NCI-H187 treated with DMSO at 0.1 percent for 48 hours (cell line): ENCODE measurements around the gene BMERB1.
"Not testable (repeated sequence)": the region's sequence is repeated elsewhere in the genome, so short reads cannot be mapped to it uniquely, and the experiment has no call there.

Source experiments
- DNase-seq: peaks from one replicate; lab custom pipeline; 2025; lab: John Stamatoyannopoulos, UW

BMERB1 gene

DNA sequence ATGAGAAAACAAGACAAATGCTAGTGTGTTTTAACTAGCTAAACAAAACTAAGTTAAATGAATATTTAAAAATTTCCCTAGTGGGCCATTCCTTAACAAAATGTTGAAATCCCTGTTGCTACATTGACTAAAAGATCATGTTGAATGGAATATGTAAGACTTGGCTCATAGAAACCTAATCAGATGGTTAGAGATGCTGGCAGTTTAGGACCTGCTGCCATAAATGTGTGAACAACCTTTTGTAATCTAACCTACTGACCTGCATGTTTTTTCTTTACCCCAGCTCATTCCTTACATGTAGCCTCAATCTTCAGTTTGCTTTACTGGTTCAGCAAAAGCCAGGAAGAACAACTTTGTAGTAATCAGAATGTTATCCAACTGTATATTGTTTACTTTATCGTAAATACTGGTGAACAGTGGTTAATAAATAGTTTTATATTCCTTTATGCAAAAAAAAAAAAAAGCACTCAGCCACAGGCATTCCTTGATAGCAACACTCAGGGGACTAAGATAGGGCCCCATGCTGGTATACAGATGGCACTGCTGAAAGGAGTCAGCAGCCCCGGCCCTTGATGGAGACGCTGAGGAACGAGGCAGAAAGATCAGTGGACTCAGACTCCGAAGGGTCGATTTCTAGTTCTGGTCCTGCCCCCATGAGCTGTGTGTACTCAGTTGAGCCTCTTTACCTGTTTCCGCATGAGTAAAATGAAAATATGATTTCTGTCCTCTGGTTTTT lies 130.4 kb downstream of the BMERB1 start:
- DNase-seq: no peak

- DNase-seq: no peak
Observed at GRCh38 chr16:15566095-15566494, 131.7 kb downstream of the BMERB1 start.

GRCh38 chr16:15567823-15568222 lies 133.4 kb downstream of the BMERB1 start:
- no peak for DNase-seq

DNA sequence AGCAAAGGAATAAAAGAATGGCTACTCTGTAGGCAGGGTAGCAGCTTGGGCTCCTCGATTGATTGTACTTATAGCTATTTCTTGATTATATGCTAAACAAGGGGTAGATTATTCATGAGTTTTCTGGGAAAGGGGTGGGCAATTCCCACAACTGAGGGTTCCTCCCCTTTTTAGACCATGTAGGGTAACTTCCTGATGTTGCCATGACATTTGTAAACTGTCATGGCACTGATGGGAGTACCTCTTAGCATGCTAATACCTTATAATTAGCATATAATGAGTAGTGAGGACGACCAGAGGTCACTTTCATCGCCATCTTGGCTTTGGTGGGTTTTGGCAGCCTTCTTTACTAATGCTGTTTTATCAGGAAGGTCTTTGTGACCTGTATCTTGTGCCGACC lies 136.3 kb downstream of the BMERB1 start:
- not testable (repeated sequence) for DNase-seq

DNA sequence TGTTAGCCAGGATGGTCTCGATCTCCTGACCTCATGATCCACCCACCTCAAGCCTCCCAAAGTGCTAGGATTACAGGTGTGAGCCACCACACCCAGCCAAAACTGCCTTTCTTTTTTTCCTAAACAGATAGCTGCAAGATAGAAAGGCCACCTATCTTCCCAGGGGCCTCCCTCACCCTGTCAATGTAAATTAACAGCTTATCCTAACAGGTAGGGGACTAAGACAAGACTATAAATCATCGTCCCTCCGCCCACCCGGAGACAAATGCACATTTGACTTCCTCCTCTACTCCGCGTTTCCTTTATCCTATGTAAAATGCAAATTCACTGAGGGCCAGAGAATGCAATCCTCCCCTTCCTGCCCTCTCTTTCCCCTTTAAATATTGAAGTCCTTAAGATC lies 137.2 kb downstream of the BMERB1 start:
- no peak for DNase-seq

DNA sequence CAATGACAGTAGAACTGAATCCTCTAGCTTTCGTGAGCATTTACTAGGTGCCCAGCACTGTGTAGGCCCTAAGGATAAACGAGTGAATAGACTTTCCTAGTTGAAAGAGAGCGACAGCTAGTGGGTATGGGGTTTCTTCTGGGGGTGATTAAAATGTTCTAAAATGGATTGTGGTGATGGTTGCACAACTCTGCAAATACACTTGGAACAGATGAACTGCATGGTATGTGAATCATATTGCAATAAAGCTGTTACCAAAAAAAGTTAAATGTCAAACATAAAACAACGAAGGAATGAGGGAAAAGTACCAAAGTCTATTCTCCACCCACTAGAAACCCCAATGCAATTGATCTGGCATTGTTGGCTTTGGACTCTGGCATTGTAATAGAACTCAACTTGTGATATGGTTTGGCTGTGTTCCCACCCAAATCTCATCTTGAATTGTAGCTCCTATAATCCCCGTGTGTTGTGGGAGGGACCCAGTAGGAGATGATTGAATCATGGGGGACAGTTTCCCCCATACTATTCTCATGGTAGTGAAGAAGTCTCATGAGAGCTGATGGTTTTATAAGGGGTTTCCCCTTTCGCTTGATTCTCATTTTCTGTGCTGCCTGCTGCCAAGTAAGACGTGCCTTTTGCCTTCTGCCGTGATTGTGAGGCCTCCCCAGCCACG lies 138.1 kb downstream of the BMERB1 start:
- DNase-seq: no peak

DNA sequence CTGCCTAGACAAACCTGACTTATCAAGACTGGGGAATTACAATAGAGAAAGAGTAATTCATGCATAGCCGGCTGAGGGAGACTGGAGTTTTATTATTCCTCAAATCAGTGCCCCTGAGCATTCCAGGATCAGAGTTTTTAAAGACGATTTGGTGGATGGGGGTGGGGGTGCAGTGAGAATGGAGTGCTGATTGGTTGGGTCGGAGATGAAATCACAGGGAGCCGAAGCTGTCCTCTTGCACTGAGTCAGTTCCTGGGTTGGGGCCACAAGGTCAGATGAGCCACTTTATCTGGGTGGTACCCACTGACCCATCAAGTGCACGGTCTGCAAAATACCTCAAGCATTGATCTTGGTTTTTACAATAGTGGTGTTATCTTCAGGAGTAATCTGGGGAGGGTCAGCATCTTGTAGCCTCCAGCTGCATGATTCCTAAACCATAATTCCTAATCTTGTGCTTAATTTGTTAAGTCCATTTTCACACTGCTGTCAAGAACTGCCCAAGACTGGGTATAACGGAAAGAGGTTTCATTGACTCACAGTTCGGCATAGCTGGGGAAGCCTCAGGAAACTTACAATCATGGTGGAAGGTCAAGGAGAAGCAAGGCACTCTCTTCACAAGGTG lies 139.0 kb downstream of the BMERB1 start:
- DNase-seq: no peak

DNA sequence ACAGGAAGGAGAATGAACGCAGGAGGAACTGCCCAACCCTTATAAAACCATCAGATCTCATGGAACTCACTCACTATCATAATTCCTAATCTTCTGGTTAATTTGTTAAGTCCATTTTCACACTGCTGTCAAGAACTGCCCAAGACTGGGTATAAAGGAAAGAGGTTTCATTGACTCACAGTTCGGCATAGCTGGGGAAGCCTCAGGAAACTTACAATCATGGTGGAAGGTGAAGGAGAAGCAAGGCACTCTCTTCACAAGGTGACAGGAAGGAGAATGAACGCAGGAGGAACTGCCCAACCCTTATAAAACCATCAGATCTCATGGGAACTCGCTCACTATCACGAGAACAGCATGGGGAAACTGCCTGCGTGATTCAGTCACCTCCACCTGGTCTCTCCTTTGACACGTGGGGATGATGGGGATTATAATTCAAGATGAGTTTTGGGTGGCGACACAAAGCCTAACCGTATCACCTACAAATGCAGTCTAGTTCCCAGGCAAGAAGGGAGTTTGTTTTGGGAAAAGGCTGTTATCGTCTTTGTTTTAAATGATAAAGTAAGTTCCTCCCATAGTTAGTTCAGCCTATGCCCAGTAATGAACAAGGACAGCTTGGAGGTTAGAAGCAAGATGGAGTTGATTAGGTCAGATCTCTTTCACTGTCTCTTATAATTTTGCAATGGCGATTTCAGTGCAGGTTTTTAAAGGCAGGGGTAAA lies 139.7 kb downstream of the BMERB1 start:
- DNase-seq: not testable (repeated sequence)

DNA sequence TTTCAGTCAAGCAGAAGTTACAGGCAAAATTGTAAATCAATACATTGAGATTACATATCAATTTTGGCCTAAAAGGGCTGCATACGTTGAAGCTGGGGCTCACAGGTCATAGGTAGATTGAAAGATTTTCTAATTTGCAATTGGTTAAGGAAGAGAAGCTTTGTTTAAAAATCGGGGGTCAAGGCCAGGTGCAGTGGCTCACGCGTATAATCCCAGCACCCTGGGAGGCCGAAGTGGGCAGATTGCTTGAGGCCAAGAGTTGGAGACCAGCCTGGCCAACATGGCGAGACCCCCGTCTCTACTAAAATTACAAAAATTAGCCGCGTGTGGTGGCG lies 140.2 kb downstream of the BMERB1 start:
- no peak for DNase-seq

GRCh38 chr16:15575293-15576049 lies 141.1 kb downstream of the BMERB1 start:
- no peak for DNase-seq

GRCh38 chr16:15576960-15577958 lies 142.9 kb downstream of the BMERB1 start:
- no peak for DNase-seq

GRCh38 chr16:15578824-15579223 lies 144.4 kb downstream of the BMERB1 start:
- DNase-seq: no peak

DNA sequence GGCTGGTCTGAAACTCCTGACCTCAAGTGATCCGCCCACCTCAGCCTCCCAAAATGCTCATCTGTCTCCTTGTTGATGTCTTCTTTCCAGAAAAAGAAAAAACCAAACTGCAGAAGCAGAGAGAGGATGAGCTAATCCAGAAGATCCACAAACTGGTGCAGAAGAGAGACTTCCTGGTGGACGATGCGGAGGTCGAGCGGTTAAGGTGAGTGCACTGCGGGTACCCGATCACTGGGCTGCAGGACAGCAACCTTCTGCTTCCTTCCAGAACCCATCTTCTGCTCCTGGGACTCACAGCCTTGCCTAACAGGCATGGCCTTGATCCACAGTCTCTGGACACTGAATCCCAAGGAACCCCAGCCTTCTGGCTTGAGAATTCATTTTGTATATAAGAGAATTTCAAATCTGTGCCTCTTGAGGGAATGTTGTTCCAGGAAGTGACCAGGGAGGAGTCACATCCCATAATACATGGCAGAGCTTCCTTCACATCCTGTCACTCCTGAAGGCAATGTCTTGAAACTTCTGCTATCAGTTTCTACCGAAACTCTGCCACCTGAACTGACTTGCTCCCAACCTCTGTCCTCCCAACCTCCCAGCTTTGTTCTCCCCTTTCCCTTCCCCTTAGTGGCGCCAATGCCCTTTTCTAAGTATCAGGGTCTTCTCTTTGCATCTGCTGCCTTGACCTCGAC lies 146.9 kb downstream of the BMERB1 start:
- DNase-seq: no peak

- DNase-seq: no peak
Observed at GRCh38 chr16:15583526-15583925, 149.1 kb downstream of the BMERB1 start.

DNA sequence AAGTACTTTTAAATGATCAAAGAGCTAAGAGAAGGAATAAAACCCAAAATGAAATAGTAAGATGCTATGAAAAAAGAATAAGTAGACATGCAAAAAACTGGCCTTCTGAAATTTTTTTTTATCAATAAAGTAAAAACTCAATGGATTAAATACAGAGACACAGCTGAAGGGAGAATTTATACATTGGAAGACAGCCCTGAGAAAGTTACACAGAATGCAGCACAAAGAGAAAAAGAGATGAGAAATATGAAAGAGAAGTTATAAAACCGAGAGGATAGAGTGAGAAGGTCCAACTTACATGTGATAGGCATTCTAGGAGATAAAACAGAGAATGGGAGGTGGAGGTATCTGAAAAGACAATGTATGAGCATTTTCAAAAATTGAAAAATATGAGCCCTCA lies 151.6 kb downstream of the BMERB1 start:
- no peak for DNase-seq

DNA sequence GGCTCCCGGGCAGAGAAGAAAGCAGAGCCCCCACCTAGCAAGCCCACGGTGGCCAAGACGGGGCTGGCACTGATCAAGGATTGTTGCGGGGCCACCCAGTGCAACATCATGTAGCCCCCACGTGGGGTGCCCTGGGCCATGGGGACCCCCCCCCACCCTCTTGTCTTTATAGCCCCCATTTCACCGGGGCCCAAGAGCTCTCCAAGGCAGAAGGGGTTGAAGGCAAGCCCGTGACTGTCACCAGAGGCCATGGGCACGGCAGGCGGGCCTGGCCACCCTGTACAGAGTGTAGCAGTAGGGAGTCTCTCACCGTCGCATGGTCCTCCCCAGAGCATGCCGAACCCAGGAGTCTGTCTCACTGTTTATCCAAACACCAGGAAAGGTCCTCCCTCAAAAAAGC lies 152.3 kb downstream of the BMERB1 start:
- DNase-seq: no peak

GRCh38 chr16:15587152-15587825 lies 152.9 kb downstream of the BMERB1 start:
- DNase-seq: no peak

DNA sequence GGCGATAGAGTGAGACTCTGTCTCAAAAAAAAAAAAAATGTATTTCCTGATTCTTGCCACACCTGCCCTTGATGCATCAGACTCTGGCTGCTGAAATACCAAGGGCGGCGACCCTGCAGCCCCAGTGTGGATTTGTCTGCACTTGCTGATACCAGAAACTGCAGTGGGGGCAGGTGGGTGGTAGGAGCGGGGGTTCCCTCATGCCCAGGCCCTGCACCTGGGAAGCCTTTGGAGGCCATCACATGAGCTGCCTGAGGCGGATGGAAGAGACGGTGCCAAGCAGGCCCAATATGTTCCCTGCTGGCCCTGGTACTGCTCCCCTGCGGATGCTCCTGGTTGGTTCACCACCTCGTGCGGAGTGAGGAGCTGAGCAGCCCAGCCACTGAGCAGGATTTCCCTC lies 157.9 kb downstream of the BMERB1 start:
- no peak for DNase-seq

- DNase-seq: no peak
Observed at GRCh38 chr16:15593235-15593634, 158.8 kb downstream of the BMERB1 start.
